Dermis blood vessel endothelial cell (primary cell): ENCODE results near the gene KCNK7. TPM values are rescaled to one million over a fixed set of nuclear protein-coding genes. Genes with fewer than 3 reads are reported as not detected.
"Not testable (repeated sequence)": the region's sequence is repeated elsewhere in the genome, so short reads cannot be mapped to it uniquely, and the experiment has no call there.

Experiments
- DNase-seq: peaks from one replicate; pipeline ENCODE4 v3.0.0; 2010
- total RNA-seq: library from RNA; depleted of rRNA; stranded (reverse); fragments of >200 nt; gene quantifications from 2 replicates; pipeline ENCODE4 v1.2.3, GENCODE V29; 2014

The KCNK7 gene
- total RNA-seq, 1 donor from 2014 or later: 0.17 TPM

DNA sequence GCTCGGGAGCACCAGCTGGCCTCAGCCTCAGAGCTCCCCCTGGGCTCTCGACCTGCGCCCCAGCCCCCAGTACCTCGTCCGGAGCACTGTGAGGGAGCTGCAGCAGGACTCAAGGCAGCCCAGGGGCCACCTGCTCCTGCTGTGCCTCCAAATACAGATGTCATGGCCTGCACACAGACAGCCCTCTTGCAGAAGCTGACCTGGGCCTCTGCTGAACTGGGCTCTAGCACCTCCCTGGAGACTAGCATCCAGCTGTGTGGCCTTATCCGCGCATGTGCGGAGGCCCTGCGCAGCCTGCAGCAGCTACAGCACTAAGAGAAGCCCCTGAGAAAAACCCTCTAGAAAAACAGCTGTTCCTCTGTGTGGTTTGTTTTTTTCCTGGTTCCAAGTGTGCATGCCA, 24.2 kb downstream of the KCNK7 start:
- DNase-seq: no peak

DNA sequence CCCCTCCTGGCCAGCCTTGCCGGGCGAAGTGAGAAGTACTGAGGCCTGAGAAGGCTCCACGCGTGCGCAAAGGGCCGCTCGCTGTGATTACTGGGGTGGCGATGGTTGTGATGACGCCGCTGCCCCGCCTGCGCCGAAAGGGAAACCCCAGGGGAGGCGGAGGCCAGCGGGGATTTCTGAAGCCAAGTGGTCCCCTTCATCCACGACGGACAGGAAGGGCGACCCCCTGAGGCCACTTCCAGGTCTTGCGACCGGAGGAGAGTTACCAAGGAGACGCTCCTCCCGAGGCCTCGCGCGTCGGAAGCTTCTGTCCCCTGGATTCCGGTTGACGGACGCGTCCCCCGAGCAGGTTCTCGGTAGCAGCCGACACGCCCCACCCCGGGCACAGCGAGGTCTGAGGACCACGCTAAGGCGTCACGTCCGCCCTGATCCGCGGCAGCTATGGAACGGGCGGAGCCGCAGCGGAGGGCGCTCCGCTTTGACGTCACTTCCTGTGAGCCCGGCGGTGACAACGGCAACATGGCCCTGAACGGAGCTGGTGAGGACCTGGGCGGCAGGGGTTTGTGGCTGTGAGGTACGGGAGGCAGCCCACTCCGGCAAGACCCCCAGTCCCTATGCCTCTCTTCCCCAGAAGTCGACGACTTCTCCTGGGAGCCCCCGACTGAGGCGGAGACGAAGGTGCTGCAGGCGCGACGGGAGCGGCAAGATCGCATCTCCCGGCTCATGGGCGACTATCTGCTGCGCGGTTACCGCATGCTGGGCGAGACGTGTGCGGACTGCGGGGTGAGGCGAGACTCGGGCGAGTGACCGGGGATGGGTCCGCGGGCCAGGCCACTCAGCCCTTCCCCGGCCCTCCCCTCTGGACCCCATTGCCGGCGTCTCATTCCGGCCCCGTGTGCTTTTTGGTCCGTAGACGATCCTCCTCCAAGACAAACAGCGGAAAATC, 25.4 kb downstream of the KCNK7 start, which contains the start of gene ZNRD2:
Gene ZNRD2, plus strand, starts transcription at position 505 of the 946 bp plus-strand sequence. Its CDS starts 15 bp downstream, at position 520.
- DNase-seq: peak; percentile 99

GRCh38 chr11:65569164-65569972, 26.2 kb downstream of the KCNK7 start:
- DNase-seq: no peak

- DNase-seq: peak; percentile 54
Measured at GRCh38 chr11:65565624-65566453, 29.8 kb downstream of the KCNK7 start.

- DNase-seq: not testable (repeated sequence)
Measured at GRCh38 chr11:65564879-65565559, 30.6 kb downstream of the KCNK7 start.

GRCh38 chr11:65563601-65564000, 32.0 kb downstream of the KCNK7 start:
- no peak for DNase-seq

GRCh38 chr11:65562788-65563187, 32.8 kb downstream of the KCNK7 start:
- no peak for DNase-seq

GRCh38 chr11:65562020-65562419, 33.6 kb downstream of the KCNK7 start:
- no peak for DNase-seq

GRCh38 chr11:65560555-65561418, 34.8 kb downstream of the KCNK7 start:
- DNase-seq: peak; percentile 79

GRCh38 chr11:65559951-65560537, 35.6 kb downstream of the KCNK7 start:
- DNase-seq: peak; percentile 74

- DNase-seq: no peak
Measured at GRCh38 chr11:65559535-65559934, 36.1 kb downstream of the KCNK7 start.

GRCh38 chr11:65558930-65559509, 36.6 kb downstream of the KCNK7 start:
- peak; percentile 40 for DNase-seq

- DNase-seq: peak; percentile 69
Measured at GRCh38 chr11:65558002-65558929, 37.3 kb downstream of the KCNK7 start, which contains the start of gene LTBP3. Gene LTBP3, minus strand, starts transcription at chr11:65558359. Its CDS starts 400 bp downstream, at chr11:65557959.

DNA sequence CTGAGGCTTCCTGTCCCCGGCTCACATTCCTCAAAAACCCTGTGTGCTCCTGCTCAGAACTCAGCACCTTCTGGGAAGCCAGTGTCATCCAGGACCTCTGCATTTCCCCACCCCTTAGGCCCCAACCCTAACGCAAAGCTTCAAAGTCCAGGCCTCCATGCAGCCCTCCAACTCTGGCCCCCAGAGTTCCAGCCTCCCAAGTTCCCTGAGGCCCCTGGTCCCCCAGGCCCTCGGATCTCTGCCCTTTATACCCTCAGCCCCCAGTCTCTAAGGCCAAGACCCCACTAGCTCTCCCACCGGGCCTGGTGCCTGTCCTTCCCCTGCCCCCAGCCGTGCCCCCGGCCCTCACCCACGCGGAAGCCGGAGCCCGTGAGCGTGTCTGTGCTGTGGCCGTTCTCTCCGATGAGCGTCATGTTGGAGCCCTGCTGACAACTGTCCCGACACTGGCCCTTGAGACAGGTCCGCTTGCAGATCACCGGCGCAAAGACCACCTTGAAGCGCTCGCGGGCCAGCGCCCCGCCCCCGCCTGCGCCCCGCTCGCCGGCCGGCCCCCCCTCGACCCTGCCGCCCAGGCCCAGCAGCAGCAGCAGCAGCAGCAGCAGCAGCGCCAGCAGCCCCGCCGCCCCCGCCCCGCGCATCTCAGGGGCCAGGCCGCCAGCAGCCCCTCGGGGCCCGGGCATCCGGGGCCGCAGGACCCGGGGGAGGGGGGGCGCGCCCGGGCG, 38.2 kb downstream of the KCNK7 start:
- peak; percentile 19 for DNase-seq

- DNase-seq: peak; percentile 26
Measured at GRCh38 chr11:65556470-65557279, 38.9 kb downstream of the KCNK7 start.

- peak; percentile 51 for DNase-seq
Measured at GRCh38 chr11:65555693-65556231, 39.8 kb downstream of the KCNK7 start.
